ENCODE data around the gene ZNHIT3. TPM values are rescaled to one million over a fixed set of nuclear protein-coding genes. Genes with fewer than 3 reads are reported as not detected.
A peak's percentile ranks its signal among the peaks of the same experiment; 100 is the strongest.
"Not testable (repeated sequence)": the region's sequence is repeated elsewhere in the genome, so short reads cannot be mapped to it uniquely, and the experiment has no call there.

ZNHIT3 gene
- total RNA-seq = 10 to 100 TPM; 19.7 to 34.5 (median 26.3) TPM

- peaks cover 39% of the 10 kb centered on the region for H3K4me1 ChIP-seq
- peak; percentile 94 to 95 for DNase-seq (ENCODE audit: low spot score in 2 of 2)
- H3K9me3 ChIP-seq = no peaks in the 10 kb centered on the region
- H3K27me3 ChIP-seq = peaks cover 5% of the 10 kb centered on the region
- H3K4me3 ChIP-seq = peak within 1 kb of the TSS; percentile 97
- H3K36me3 ChIP-seq = no peaks in the 10 kb centered on the region
- H3K27ac ChIP-seq = peak within 1 kb of the TSS; percentile 84
- TF ChIP-seq POLR2AphosphoS5 (IDR thresholded peaks at IDR 0.05) (peak in 2 of 3 donors; percentile 54 to 63), EP300 (IDR thresholded peaks at IDR 0.05) (peak; percentile 8), POLR2A (IDR thresholded peaks at IDR 0.05) (no peak)
- TF ChIP-seq, protein P1, sequence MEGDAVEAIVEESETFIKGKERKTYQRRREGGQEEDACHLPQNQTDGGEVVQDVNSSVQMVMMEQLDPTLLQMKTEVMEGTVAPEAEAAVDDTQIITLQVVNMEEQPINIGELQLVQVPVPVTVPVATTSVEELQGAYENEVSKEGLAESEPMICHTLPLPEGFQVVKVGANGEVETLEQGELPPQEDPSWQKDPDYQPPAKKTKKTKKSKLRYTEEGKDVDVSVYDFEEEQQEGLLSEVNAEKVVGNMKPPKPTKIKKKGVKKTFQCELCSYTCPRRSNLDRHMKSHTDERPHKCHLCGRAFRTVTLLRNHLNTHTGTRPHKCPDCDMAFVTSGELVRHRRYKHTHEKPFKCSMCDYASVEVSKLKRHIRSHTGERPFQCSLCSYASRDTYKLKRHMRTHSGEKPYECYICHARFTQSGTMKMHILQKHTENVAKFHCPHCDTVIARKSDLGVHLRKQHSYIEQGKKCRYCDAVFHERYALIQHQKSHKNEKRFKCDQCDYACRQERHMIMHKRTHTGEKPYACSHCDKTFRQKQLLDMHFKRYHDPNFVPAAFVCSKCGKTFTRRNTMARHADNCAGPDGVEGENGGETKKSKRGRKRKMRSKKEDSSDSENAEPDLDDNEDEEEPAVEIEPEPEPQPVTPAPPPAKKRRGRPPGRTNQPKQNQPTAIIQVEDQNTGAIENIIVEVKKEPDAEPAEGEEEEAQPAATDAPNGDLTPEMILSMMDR (IDR thresholded peaks at IDR 0.05) = no peak
- WGBS = under 1% methylated on average over 45 of the region's 73 CpGs
These were observed at the start of gene ZNHIT3 for GRCh38 chr17:36486204-36487194. Gene ZNHIT3, plus strand, starts transcription at chr17:36486681. Its CDS starts 19 bp downstream, at chr17:36486700.

DNA sequence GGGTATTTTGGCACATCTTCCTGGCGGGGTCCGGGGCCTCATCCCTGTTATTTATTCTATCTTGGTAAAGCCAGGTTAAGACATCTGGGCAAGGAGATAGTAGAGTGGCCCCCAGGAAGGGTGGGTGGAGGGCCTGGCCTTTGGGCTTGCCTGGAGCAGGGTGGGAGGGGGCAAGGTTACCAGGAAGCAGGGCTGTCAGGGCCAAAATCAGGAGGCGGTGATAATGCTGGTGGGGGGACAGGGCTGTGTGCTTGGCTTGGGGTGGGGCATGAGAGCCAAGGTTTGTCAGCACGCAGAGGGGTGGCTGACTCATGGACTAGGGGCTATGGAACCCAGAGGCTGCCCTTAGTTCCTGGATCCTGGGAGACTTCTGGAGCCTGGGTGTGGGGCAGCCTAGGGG is 44.7 kb upstream of the ZNHIT3 start:
- H3K9me3 ChIP-seq; H3K27ac ChIP-seq; H3K4me1 ChIP-seq; H3K4me3 ChIP-seq; H3K27me3 ChIP-seq; DNase-seq (ENCODE audit: low spot score in 2 of 2); H3K36me3 ChIP-seq: not testable (repeated sequence)
- no CpG with 5 or more reads among the region's 4 CpGs for WGBS

GRCh38 chr17:36443777-36444176 is 42.7 kb upstream of the ZNHIT3 start:
- Histone ChIP-seq H3K4me1 (no peaks in the 10 kb centered on the region), H3K27me3 (peaks cover 3% of the 10 kb centered on the region), H3K4me3 (no peak overlapping the region), H3K36me3 (no peaks in the 10 kb centered on the region), H3K27ac (no peak overlapping the region), H3K9me3 (no peaks in the 10 kb centered on the region)
- 94% methylated on average over 6 of the region's 6 CpGs for WGBS
- DNase-seq (ENCODE audit: low spot score in 2 of 2) = no peak
- TF ChIP-seq POLR2AphosphoS5 (IDR thresholded peaks at IDR 0.05) (no peak), EP300 (IDR thresholded peaks at IDR 0.05) (no peak), POLR2A (IDR thresholded peaks at IDR 0.05) (no peak)
- TF ChIP-seq, protein P1 (IDR thresholded peaks at IDR 0.05) = no peak

DNA sequence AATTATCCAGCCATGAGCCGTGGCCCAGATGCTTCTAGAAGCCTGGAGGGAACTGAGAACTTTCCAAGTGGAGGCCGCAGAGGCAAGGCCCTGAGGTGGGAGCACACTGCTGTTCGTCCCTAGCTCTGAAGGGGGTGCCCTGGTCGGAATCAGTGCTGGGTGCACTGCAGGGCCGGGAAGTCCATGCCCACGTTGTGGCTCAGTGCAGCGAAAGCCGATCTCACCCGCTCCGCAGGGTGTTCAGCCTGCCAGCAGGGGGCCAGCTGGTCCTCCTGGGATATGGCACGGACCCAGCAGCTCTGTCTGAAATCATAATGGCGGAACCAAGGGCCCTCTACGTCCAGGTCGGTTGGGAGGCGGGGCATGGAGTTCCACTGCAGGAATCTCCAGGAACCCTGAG is 36.5 kb upstream of the ZNHIT3 start:
- not testable (repeated sequence) for H3K4me1 ChIP-seq; H3K27me3 ChIP-seq; DNase-seq (ENCODE audit: low spot score in 2 of 2); H3K27ac ChIP-seq; H3K36me3 ChIP-seq; H3K4me3 ChIP-seq; H3K9me3 ChIP-seq
- no CpG with 5 or more reads among the region's 15 CpGs for WGBS

DNA sequence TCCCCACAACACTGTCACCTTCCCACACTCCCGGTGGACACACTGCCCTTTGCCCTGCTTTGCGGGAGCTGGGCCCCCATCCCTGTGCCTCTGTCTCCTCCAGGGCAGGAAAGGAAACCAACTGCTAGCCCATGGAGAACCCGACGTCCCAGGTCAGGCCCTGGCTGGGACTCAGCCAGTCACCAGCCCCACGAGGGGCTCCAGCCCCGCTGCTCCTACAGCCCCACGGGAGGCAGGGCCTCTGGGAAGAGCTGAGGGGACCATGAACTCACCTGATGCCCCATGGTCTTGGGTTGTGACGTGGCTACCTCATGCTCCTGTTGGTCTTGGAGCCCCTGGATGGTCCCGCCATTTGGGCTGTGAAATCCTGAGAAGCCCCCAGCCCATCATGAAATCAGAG is 33.6 kb upstream of the ZNHIT3 start:
- DNase-seq (ENCODE audit: low spot score in 2 of 2); H3K27me3 ChIP-seq; H3K36me3 ChIP-seq; H3K27ac ChIP-seq; H3K9me3 ChIP-seq; H3K4me3 ChIP-seq; H3K4me1 ChIP-seq: not testable (repeated sequence)
- WGBS = 87% methylated on average over 3 of the region's 9 CpGs

DNA sequence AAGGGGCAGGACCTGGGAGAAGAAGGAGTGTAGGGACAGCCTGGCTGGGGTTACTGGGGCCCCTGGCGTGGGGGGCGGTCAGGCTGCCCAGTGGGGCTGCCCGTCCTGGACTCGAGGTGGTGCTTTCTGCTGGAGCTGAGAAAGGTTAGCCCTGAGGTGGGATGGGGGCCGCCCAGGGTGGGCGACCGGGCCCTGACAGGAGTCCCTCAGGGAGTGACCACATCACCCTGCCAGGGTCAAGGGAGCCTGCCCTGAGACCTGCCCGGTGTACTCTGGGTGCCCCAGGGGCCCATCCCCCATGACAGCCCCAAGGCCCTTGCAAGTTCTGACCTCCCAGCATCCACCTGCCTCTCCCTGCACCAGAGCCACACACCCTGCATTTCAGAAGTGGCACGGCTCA is 28.8 kb upstream of the ZNHIT3 start:
- H3K9me3 ChIP-seq; DNase-seq (ENCODE audit: low spot score in 2 of 2); H3K4me3 ChIP-seq; H3K4me1 ChIP-seq; H3K36me3 ChIP-seq; H3K27ac ChIP-seq: not testable (repeated sequence)
- WGBS = no CpG with 5 or more reads among the region's 9 CpGs
- peaks cover 22% of the 10 kb centered on the region for H3K27me3 ChIP-seq

- 100% methylated on average over 1 of the region's 5 CpGs for WGBS
- Histone ChIP-seq H3K9me3 (no peaks in the 10 kb centered on the region), H3K27me3 (peaks cover 33% of the 10 kb centered on the region), H3K27ac (no peak overlapping the region), H3K36me3 (no peaks in the 10 kb centered on the region), H3K4me3 (no peak overlapping the region), H3K4me1 (no peaks in the 10 kb centered on the region)
- no peak for DNase-seq (ENCODE audit: low spot score in 2 of 2)
- TF ChIP-seq POLR2A (IDR thresholded peaks at IDR 0.05) (no peak), EP300 (IDR thresholded peaks at IDR 0.05) (no peak), POLR2AphosphoS5 (IDR thresholded peaks at IDR 0.05) (no peak)
- TF ChIP-seq, protein P1 (IDR thresholded peaks at IDR 0.05) = no peak
These were observed 27.4 kb upstream of the ZNHIT3 start for GRCh38 chr17:36459045-36459444.

Measured in suprapubic skin (tissue), 4 donors.